OCI-LY3 (cell line): Measurements from ENCODE around the gene SKIDA1.

Experiments used
- CTCF ChIP-seq: fragments of 200-600, 300-600 bp; sonication (generic); IDR thresholded peaks from 2 replicates; pipeline ENCODE4 v1.5.1; 2014; ENCODE audit warnings: antibody characterized with exemption, low read length, low read depth
- EZH2phosphoT487 ChIP-seq: fragments of 200-600 bp; shearing (Covaris generic); IDR thresholded peaks from 2 replicates; pipeline ENCODE4 v1.6.1; 2018; ENCODE audit warnings: antibody characterized with exemption, mixed run types, low read depth

- TF ChIP-seq CTCF (no peak), EZH2phosphoT487 (no peak)
Observed at GRCh38 chr10:21533467-21534279, 8.2 kb upstream of the SKIDA1 start, which contains the start of gene MLLT10.
